GM21576 (cell line): ENCODE data around the gene PLA2G5.
"Not testable (repeated sequence)": the region's sequence is repeated elsewhere in the genome, so short reads cannot be mapped to it uniquely, and the experiment has no call there.

ENCODE experiments used
- ATAC-seq: cut with Tn5 transposase; IDR thresholded peaks from one replicate; pipeline ENCODE4 v1.9.1; 2021; ENCODE audit warnings: mild to moderate bottlenecking, moderate library complexity; ENCODE audit not compliant: unreplicated experiment

The PLA2G5 gene, protein sequence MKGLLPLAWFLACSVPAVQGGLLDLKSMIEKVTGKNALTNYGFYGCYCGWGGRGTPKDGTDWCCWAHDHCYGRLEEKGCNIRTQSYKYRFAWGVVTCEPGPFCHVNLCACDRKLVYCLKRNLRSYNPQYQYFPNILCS

DNA sequence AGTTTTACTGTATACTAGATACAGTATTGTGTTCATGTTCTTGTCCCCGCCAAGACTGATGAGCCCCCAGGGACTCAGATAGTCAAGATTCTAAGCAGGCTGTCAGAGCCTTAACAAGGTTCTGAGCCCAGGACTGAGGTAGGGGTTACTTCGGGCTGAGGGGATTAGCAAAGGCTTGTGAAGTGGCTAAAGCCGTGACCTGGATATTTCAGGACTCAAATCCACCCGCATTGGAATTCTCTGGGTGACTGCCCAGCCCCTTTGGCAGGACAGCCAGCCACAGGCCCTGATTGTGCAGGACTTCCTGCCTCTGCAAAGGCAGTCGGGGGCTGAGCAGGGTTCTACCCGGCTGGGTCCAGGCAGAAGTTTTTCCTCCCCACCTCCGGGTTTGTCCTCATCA is at the start of gene PLA2G5:
PLA2G5 (plus strand) TSS at position 321 of the 400 bp plus-strand sequence. CDS start 14,637 bp downstream, outside the sequence.
- ATAC-seq, result no peak

DNA sequence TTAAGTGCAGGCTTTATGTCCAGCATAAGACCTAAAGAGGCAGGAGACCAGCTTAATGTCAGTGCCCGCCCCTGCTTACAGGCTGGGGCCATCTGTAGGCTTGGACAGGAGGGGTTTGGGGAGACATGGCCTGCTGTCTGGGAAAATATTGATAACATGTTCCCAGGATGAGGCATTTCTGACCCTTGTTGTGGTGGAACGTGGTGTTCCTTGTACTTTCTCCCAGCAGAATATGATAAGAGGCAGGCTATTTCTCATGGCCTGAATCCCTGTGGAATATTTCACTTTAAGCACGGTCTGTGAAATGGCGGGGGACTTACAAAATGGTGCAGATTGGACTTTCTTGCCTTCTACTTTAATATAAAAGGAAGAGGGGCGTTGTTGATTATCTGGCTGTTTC is 41.9 kb upstream of the PLA2G5 start:
- ATAC-seq, result no peak

DNA sequence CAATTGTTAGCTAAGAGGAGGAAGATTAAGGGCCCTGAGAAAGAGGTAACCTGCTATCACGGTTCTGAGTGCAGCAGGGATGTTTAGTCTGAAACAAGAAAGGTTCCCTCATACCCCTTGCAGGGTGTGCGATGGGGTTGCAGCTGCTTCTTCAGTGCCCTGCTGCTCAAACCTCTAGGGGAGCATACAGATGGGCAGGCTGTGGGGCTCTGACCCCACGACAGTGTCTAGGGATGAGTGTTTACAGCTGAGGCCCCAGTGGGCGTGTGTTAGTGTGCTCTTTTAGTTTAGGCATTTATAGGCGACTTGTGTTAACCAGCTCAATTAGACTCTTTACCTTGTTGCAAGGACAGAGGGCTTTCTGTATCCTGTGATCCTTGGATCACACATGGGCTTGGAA is 41.3 kb upstream of the PLA2G5 start:
- ATAC-seq, result no peak

DNA sequence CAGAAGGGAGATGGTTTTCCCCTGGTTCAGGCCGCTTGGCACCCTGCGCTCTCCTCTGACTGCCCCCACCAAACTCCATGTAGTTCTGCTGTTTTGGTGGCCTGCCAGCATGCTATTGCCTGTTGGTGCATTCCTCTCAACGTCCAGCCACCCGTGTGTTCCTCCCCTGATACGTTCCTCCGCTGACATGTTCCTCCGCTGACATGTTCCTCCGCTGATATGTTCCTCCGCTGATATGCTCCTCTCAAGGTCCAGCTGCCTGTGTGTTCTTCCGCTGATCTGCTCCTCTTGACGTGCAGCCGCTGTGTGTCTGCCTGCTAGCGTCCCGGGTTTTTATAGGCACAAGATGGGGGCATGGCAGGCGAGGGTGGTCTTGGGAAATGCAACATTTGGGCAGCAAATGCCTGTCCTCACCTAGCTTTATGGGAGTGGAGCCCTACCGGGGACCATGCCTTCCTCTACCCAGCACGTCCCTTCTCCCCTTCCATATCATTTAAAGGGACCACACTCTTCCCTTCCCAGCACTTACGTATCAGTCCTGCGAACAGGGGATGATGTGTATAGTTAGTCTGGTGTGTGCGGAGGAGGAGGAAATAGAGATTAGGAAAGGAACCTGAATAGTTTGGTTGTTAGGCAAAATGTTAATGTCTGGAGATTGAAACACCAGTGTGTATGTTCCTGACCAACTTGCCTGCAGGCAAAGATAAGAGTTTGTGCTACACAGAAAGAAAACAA is 40.6 kb upstream of the PLA2G5 start:
- ATAC-seq, result no peak

DNA sequence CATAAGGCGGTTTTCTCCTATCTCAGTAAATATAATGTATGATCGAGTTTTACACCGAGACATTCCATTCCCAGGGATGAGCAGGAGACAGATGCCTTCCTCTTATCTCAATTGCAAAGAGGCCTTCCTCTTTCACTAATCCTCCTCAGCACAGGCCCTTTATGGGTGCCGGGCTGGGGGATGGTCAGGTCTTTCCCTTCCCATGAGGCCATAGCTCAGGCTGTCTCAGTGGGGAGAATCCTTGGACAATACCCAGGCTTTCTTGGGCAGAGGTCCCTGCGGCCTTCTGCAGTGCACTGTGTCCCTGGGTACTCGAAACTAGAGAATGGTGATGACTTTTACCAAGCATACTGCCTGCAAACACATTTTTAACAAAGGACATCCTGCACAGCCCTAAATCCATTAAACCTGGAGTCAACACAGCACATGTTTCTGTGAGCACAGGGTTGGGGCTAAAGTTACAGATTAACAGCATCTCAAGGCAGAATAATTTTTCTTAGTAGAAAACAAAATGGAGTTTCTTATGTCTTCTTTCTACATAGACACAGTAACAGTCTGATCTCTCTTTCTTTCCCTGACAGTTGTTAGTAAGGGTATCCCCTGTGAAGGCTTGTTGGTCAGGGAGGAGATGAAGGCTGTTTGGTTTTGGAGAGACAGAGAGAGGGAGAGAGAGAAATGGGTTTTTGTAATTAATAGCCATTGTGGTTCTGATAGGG is 39.4 kb upstream of the PLA2G5 start:
- ATAC-seq, result not testable (repeated sequence)

DNA sequence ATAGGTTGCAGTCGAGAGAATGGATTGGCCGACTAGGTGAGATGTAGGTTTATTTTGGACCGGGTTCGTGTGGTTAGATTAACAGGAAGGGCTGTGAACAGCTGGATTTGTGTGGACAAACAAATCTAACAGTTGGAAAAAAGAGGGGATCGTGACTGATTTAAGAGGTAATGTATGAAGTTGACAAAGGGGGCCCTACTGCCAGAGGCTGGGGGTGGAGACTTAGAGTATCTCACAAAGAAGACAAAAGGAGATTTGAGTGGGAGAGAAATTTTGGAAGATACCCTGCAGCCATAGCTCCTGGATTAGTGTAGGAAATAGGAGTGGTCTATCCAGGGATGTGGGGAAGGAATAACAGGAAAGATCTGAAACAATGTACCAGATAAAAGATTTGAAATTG is 38.8 kb upstream of the PLA2G5 start:
- no peak for ATAC-seq

DNA sequence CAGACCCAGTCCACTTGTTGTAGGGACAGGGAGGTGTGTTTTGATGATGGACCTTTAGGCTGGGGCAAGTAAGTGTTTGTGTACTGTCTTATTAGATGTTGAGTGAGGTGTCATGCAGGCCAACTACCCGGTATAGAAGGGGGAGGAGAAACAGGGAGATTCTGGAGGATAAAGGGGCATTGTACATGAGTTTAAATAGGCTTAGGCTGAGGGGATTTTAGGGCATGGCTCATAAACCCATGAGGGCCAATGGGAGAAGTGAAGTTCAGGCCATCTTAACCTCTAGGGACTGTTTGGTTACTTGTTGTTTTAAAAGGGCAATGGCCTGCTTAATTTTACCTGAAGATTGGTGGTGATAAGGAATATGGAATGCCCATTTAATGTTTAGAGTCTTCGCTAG is 38.2 kb upstream of the PLA2G5 start:
- ATAC-seq, result no peak

DNA sequence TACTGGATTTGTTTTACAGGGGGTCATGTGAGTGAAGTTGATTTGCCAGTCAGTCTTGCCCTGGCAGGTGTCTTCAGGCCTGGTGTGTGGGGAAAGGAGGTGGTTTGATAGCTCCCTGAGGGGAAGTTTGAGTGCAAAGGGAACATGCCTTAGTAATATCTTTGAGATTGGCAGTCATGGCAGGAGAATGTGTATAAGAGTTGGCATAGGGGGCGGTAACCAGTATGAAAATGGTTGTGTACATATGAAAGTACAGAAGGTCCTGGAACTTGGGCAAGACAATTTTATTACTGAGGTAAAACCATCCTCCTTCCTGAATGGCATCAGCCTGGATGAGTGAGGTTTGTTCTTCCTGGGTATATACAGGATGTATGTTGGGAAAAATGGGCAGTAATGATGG is 37.6 kb upstream of the PLA2G5 start:
- ATAC-seq, result no peak

DNA sequence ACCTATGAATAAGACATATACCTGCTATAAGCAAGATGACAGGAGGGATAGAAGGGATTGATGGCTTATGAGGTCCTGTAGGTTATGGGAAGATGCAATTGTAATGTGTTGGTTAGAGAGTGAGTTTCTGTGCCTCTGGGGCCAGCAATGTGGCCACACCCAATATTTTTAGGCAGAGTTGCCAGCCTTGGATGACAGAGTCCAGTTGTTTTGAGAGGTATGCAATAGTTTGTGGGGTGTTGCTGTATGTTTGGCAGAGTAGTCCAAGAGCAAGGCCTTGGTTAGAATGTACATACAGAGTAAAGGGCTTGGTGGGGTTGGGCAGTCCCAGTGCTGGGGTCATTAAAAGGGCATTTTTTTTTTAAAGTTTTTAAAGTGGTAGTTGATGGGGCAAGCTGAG is 36.6 kb upstream of the PLA2G5 start:
- no peak for ATAC-seq

DNA sequence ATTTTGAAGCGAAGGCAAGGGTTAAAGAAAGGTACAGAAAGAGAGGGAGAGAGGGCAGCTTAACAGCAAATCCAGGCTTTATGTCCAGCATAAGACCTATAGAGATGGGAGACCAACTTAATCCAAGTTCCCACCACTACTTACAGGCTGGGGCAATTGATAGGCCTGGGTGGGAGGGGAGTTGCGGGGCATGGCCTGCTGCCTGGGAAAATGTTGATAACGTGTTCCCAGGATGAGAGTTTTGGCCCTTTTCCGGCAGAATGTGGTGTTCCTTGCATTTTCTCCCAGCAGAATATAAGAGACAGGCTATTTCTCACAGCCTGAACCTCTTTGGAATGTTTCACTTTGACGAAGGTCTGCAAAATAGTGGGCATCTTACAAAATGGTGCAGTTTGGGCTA is 34.9 kb upstream of the PLA2G5 start:
- ATAC-seq, result no peak

DNA sequence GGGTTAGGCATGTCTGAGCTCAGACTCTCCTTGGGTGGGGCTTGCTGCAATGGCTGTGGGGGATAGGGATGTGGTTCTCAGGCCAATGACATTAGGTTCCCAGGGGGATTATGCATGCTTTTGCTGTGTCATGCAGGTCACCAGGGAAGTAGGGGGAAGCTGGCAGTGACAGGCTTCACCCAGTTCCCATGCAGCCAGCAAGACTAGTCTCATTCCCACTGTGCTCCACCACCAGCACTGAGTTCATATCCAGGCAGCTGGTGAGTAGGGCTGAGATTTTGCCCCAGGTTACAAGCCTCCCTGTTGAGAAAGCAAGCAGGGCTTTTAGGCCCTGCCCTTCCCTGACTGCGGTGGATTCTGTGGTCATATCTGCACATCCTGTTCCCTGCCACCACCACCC is 32.1 kb upstream of the PLA2G5 start:
- ATAC-seq, result no peak

DNA sequence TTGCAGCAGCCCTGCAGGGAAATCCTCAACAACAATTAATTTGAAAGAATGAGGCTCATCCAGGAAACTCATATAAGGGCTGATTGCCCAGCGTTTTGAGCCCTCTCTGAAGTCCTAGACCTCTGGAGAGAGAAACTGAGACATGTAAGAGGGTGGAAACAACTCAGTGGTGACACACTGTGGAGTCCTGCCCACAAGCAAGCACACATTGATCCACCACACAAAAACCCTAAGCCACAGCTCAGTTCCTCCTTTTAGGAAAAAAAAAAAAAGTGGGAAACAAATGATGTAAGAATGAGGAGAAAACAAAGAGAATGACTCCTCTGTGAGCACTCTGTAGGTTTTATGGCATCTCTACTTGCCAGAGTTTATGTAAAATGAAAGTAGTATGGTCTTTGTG is 22.9 kb upstream of the PLA2G5 start:
- no peak for ATAC-seq

DNA sequence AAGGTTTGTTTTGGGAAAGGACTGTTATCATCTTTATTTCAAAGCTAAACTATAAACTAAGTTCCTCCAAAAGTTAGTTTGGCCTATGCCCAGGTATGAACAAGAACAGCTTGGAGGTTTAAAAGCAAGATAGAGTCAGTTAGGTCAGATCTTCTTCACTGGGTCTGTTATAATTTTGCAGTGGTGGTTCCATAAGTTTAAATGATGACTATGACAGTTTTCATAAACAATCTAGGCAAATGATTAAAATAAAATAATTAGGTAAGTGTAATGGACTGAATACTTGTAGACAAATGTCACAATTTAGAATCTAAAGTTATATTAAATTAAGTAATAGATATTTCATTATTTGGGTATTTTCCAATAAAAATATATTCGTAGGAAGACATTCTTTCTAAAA is 21.4 kb upstream of the PLA2G5 start:
- ATAC-seq, result no peak

DNA sequence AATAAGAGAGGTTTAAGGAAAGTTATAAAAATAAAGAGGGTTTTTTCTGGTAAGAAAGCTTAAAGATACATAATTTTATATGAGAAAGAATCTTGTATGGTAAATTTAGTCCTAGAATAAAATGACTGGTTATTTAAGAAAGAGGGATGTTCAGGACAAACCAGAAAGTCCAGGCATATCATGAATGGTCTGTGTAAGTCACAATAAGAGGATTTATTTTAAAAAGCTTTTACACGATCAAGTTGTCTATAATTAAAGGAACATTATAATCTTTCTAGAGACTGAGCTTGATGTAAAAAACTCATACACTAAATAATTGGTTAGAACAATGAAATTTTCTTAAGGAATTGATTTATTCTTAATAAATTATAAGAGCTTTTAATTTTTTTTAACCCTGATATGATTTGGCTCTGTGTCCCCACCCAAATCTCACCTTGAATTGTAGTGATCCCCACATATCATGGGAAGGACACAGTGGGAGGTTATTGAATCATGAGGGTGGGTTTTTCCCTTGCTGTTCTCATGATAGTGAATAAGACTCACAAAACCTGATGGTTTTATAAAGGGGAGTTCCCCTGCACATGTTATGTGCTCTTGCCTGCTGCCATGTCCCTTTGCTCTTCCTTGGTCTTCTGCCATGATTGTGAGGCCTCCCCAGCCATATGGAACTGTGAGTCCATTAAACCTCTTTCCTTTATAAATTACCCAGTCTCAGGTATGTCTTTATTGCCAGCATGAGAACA is 20.8 kb upstream of the PLA2G5 start:
- not testable (repeated sequence) for ATAC-seq

DNA sequence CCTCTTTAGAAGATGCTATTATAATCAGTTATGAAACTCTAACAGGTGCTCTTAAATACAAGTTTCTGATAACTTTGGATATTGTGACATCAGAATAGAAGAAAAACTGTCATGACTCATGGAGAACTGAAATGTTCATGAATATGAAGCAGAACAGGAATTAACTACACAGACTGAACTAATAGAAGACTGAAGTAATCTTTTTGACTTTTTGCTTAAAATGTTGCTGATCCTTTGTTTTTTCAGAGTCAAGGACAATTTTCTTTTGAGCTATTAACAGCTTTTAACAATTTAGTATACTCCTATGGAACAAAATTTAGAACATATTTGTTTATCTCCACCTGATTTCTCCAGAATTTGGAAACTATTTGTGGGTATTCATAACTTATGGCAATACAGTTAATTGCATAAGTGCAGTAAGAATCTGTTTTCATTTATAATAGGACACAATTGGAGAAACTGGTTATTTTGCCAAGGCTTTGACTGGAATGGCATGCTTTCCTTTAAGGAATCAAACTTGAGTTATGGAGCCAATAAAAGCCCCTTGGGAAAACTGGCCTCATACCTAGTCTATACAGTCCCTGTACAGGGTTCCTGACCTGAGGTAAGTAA is 18.7 kb upstream of the PLA2G5 start:
- no peak for ATAC-seq

DNA sequence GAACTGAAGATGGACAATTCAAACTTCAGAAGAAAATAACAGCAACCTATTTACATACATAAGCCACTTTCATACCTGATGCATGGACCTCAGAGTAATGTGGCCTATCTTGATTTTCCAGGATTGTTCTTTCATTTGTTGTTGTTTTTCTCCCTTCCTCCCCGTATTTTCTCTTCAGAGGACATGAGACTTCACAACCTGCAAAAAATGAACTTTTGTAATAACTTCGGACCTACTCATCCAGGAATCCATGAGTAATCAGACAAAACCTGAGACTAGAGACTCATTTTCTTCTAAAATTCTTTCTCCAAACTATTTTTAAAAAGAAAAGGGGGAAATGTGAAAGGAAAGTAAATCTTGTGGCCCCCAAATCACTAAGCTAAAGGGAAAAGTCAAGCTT is 17.6 kb upstream of the PLA2G5 start:
- ATAC-seq, result no peak

DNA sequence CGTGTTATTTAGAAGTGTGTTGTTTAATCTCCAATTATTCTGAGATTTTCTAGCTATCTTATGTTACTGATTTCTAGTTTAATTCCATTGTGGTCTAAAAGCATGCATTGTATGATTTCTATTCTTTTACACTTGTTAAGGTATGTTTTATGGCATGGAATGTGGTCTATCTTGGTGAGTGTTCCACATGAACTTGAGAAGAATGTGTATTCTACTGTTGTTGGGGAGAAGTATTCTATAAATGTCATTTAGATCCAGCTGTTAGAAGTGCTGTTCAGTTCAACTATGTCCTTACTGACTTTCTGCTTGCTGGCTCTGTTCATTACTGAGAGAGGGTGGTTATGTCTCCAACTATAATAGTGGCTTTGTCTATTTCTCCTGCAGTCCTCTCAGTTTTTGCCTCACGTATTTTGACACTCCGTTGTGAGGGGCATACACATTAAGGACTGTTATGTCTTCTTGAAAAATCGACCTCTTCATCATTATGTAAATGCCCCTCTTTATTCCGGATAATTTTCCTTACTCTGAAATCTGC is 12.0 kb upstream of the PLA2G5 start:
- ATAC-seq, result no peak

DNA sequence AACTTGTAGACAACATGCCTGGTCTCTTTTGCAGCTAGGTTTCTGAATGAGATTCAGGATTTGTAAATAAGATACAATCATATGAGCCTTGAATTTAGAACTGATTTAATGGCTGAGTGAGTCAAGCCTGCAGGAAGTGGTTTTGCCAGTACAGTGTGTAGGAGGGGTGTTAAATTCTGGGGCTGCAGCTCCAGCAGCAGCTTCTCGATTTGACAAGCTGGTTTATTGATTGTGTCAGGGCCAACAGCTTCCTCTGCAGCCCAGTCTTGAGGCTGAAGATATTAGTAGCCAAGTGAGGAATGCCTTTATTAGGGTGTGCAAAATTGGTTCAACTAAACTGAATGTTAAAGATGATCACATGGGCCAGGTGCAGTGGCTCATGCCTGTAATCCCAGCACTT is 11.5 kb upstream of the PLA2G5 start:
- ATAC-seq, result no peak

DNA sequence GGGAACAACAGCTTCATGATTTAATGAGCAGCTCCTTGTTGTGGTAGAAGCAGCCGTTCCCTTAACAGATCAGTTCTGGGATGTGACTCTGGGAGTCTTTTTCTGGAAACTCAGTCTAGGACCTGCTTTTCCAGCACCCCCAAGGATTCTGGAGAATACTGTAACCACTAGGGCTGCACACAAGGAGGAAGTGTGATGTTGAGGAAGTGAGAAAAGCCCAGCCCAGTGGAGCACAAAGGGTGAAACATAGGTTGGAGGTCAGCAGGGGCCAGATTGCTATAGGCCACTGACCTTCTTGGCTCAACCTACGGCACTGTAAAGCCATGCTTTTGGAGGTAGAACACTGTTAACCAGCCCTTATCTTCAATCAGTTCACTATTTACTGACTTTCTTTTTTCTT is 10.1 kb upstream of the PLA2G5 start:
- no peak for ATAC-seq

DNA sequence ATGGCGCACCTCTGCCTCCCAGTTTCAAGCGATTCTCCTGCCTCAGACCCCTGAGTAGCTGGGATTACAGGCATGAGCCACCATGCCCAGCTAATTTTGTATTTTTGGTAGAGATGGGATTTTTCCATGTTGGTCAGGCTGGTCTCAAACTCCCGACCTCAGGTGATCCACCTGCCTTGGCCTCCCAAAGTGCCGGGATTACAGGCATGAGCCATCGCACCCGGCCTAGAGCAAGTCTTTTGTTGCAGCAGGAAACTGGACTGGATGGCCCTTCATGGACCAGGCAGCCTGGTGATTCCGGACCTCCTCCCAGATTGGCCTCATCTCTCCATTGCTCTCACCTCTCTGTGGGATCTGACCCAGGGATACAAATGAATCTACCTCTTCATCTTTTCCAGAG is 9.2 kb upstream of the PLA2G5 start:
- not testable (repeated sequence) for ATAC-seq

DNA sequence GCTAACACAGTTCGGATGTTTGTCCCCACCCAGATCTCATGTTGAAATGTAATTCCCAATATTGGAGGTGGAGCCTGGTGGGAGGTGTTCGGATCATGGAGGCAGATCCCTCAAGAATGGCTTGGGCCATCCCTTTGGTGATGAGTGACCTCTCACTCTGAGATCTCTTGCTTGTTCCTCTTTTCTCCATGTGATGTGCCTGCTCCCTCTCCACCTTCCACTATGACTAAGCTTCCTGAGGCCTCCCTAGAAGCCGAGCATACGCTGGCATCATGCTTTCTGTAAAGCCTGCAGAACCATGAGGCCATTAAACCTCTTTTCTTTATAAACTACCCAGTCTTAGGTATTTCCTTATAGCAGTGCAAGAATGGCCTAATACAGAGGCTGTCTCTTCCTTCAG is 8.1 kb upstream of the PLA2G5 start:
- ATAC-seq, result no peak
